MCF 10A (cell line): ENCODE data around the gene SLC25A43. TPM values are rescaled to one million over a fixed set of nuclear protein-coding genes. Genes with fewer than 3 reads are reported as not detected.
"Not testable (repeated sequence)": the region's sequence is repeated elsewhere in the genome, so short reads cannot be mapped to it uniquely, and the experiment has no call there.

Source experiments
- BruUV-seq: library from RNA; stranded (reverse); fragments of 400-500 nt; replicated peaks from 2 replicates; lab custom pipeline; 2021; lab: Mats Ljungman, UMichigan
- CTCF ChIA-PET: fragments of 300-600 bp; sonication (Branson Sonifier 250); formaldehyde crosslinking; extraction: SDS; loops from one replicate; lab custom pipeline; 2021; ENCODE audit warnings: antibody characterized with exemption, inconsistent platforms; lab: Yijun Ruan, JAX
- POLR2A ChIA-PET: fragments of 300-600, 350-650 bp; sonication (Branson Sonifier 250); formaldehyde crosslinking; extraction: SDS; loops from one replicate; lab custom pipeline; 2020; ENCODE audit warnings: antibody characterized with exemption, inconsistent platforms; lab: Yijun Ruan, JAX
- DNase-seq: peaks from one replicate; pipeline ENCODE4 v3.0.0-alpha.2; 2018; ENCODE audit not compliant: unreplicated experiment
- H3K27ac Mint-ChIP-seq: one replicate; pipeline ENCODE4 v1.8.0; 2022; ENCODE audit warnings: mild to moderate bottlenecking, low read depth, mixed read lengths; ENCODE audit not compliant: unreplicated experiment
- H3K27me3 Mint-ChIP-seq: one replicate; pipeline ENCODE4 v1.8.0; 2022; ENCODE audit warnings: mixed read lengths; ENCODE audit not compliant: insufficient read depth, unreplicated experiment
- H3K36me3 Mint-ChIP-seq: one replicate; pipeline ENCODE4 v1.8.0; 2022; ENCODE audit warnings: mild to moderate bottlenecking, moderate library complexity, mixed read lengths; ENCODE audit not compliant: insufficient read depth, unreplicated experiment
- H3K4me1 Mint-ChIP-seq: one replicate; pipeline ENCODE4 v1.8.0; 2022; ENCODE audit warnings: mixed read lengths; ENCODE audit not compliant: insufficient read depth, unreplicated experiment
- H3K4me3 Mint-ChIP-seq: one replicate; pipeline ENCODE4 v1.8.0; 2022; ENCODE audit warnings: mild to moderate bottlenecking, moderate library complexity, mixed read lengths; ENCODE audit not compliant: unreplicated experiment
- H3K9me3 Mint-ChIP-seq: one replicate; pipeline ENCODE4 v1.8.0; 2022; ENCODE audit warnings: mixed read lengths; ENCODE audit not compliant: unreplicated experiment
- intact Hi-C: fragments of 100-400 bp; cut with micrococcal nuclease; formaldehyde crosslinking; loops from 2 replicates; pipeline ENCODE4 v1.14.1; 2022
- total RNA-seq: library from RNA; stranded (reverse); gene quantifications from 2 replicates; pipeline ENCODE4 v1.2.3, GENCODE V29; 2022
- TF ChIP-seq, protein P1 (sequence below): fragments of 200-600 bp; IDR thresholded peaks from one replicate; pipeline ENCODE4 v1.8.0; 2022; ENCODE audit warnings: antibody characterized with exemption, mild to moderate bottlenecking; ENCODE audit not compliant: unreplicated experiment

The SLC25A43 gene
- total RNA-seq, 1 experiment from 2014 or later = 16.0 TPM

- Mint-ChIP-seq H3K4me3 (no peak overlapping the region), H3K9me3 (no peaks in the 10 kb centered on the region), H3K27me3 (no peaks in the 10 kb centered on the region), H3K4me1 (no peaks in the 10 kb centered on the region), H3K27ac (no peak overlapping the region), H3K36me3 (no peaks in the 10 kb centered on the region)
- peak; percentile 72 for DNase-seq
- ChIA-PET POLR2A (interaction anchor here (1.0 to 2.1 kb wide), 2 partner anchors 20 to 23 kb away, joined by 5 to 13 read pairs; no protein-coding TSS in a partner anchor), CTCF (interaction anchor here (0.6 to 19.7 kb wide), 18 partner anchors 10 to 542 kb away, joined by 3 to 485 read pairs (median 4); no protein-coding TSS in a partner anchor)
- intact Hi-C loops = loop anchor here (1.0 kb wide), 1 partner anchor 24 kb away; no protein-coding TSS in a partner anchor
- TF ChIP-seq, protein P1, sequence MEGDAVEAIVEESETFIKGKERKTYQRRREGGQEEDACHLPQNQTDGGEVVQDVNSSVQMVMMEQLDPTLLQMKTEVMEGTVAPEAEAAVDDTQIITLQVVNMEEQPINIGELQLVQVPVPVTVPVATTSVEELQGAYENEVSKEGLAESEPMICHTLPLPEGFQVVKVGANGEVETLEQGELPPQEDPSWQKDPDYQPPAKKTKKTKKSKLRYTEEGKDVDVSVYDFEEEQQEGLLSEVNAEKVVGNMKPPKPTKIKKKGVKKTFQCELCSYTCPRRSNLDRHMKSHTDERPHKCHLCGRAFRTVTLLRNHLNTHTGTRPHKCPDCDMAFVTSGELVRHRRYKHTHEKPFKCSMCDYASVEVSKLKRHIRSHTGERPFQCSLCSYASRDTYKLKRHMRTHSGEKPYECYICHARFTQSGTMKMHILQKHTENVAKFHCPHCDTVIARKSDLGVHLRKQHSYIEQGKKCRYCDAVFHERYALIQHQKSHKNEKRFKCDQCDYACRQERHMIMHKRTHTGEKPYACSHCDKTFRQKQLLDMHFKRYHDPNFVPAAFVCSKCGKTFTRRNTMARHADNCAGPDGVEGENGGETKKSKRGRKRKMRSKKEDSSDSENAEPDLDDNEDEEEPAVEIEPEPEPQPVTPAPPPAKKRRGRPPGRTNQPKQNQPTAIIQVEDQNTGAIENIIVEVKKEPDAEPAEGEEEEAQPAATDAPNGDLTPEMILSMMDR = peak; percentile 53
- BruUV-seq = no TSS peak
These were observed 89.6 kb downstream of the SLC25A43 start for GRCh38 chrX:119488749-119489148.

DNA sequence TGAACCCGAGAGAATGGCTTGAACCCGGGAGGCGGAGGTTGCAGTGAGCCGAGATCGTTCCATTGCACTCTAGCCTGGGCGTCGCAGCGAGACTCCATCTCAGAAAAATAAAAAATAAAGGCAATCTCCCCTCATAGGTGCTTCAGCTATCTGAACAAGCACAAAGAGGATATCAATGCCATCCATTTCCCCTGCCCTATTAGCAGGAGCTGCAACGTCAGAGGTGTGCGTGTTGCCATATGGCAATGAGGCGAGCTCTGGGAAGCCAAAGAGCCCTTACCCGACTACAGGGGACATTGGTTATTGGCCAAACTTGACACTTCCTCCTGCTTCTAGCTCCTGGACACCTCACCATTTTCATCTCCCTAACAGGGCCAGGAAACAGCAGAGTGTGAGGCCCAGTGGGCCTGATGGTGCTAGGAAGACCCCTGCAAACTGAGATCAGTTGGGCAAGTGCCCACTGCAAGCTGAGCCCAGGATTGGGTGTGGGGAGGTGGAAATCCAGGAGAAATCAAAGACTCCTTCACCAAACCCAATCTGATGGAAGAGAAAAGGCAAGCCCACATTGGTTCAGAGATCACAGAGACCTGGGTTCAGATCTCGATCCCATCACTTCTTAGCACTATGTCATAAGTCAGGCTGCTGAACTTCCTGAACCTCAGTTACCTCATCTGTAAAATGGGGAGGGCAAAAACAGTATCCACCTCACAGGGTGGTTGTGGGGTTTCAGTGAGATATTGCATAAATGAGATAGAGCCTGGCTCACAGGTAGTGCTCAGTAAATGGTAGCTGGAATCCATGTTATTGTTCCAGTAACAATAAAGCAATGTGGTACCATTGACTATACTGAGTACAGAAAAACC lies 90.3 kb downstream of the SLC25A43 start:
- H3K9me3 Mint-ChIP-seq = no peaks in the 10 kb centered on the region
- no peaks in the 10 kb centered on the region for H3K36me3 Mint-ChIP-seq
- peaks cover 4% of the 10 kb centered on the region for H3K4me1 Mint-ChIP-seq
- intact Hi-C loops = no loop called here
- ChIA-PET POLR2A (interaction anchor here (1.0 to 2.1 kb wide), 2 partner anchors 20 to 23 kb away, joined by 5 to 13 read pairs; no protein-coding TSS in a partner anchor), CTCF (interaction anchor here (0.6 to 19.7 kb wide), 11 partner anchors 11 to 300 kb away, joined by 3 to 485 read pairs (median 5); no protein-coding TSS in a partner anchor)
- H3K4me3 Mint-ChIP-seq = no peak overlapping the region
- H3K27ac Mint-ChIP-seq = no peak overlapping the region
- no peaks in the 10 kb centered on the region for H3K27me3 Mint-ChIP-seq
- DNase-seq = no peak
- TSS peak; percentile 99 for BruUV-seq
- TF ChIP-seq, protein P1 = no peak

GRCh38 chrX:119492463-119492862 lies 93.3 kb downstream of the SLC25A43 start:
- TF ChIP-seq, protein P1 = no peak
- Mint-ChIP-seq H3K9me3 (no peaks in the 10 kb centered on the region), H3K27ac (no peak overlapping the region), H3K36me3 (no peaks in the 10 kb centered on the region), H3K27me3 (no peaks in the 10 kb centered on the region), H3K4me3 (no peak overlapping the region), H3K4me1 (peaks cover 8% of the 10 kb centered on the region)
- POLR2A ChIA-PET = interaction anchor here (2.0 to 4.9 kb wide), 3 partner anchors 10 to 20 kb away, joined by 5 to 61 read pairs (median 8); no protein-coding TSS in a partner anchor
- CTCF ChIA-PET = interaction anchor here (19.7 kb wide), 1 partner anchor 15 kb away, joined by 485 read pairs; no protein-coding TSS in a partner anchor
- DNase-seq = no peak
- intact Hi-C loops = no loop called here
- BruUV-seq = no TSS peak

GRCh38 chrX:119493851-119494495 lies 94.8 kb downstream of the SLC25A43 start:
- DNase-seq = peak; percentile 65
- POLR2A ChIA-PET = interaction anchor here (0.7 to 4.9 kb wide), 16 partner anchors 10 to 298 kb away, joined by 3 to 61 read pairs (median 5); partner anchors contain the start of genes RPL39, SLC25A5 and UBE2A
- H3K4me1 Mint-ChIP-seq, H3K4me3 Mint-ChIP-seq, H3K27me3 Mint-ChIP-seq, BruUV-seq, H3K9me3 Mint-ChIP-seq, H3K36me3 Mint-ChIP-seq, intact Hi-C loops: not testable (repeated sequence)
- CTCF ChIA-PET = interaction anchor here (0.6 to 19.7 kb wide), 11 partner anchors 9 to 952 kb away, joined by 3 to 485 read pairs (median 5); no protein-coding TSS in a partner anchor
- peak overlapping the region; percentile 65 for H3K27ac Mint-ChIP-seq
